ENCODE data around the gene CARS1. TPM values are rescaled to one million over a fixed set of nuclear protein-coding genes. Genes with fewer than 3 reads are reported as not detected.

The CARS1 gene
- total and polyA plus RNA-seq, 4 donors: 27.3 to 62.3 (median 37.7) TPM

- 95% methylated on average over 3 of the region's 3 CpGs for WGBS, 2 donors
- ATAC-seq (ENCODE audit: insufficient read depth, low FRiP score): no peak
- H3K4me3 ChIP-seq: no peak overlapping the region
- H3K9me3 ChIP-seq (ENCODE audit: control insufficient read depth in 4 of 4, insufficient read depth in 3 of 4, low read length in 3 of 4): no peaks in the 10 kb centered on the region
- no peak overlapping the region for H3K9ac ChIP-seq (ENCODE audit: insufficient read depth in 1 of 2, low read length in 2 of 2)
- H3K4me1 ChIP-seq (ENCODE audit: control insufficient read depth in 5 of 5, insufficient read depth in 5 of 5, low read length in 5 of 5): peaks cover 0 to 1% (median 0%) of the 10 kb centered on the region in 5 donors
- DNase-seq: no peak
- H3K36me3 ChIP-seq (ENCODE audit: control insufficient read depth in 4 of 4, insufficient read depth in 4 of 4, low read length in 4 of 4): peaks cover 50 to 72% (median 60%) of the 10 kb centered on the region in 4 donors
- H3K27me3 ChIP-seq (ENCODE audit: control insufficient read depth in 3 of 3, insufficient read depth in 3 of 3, low read length in 2 of 3): no peaks in the 10 kb centered on the region
- H3K27ac ChIP-seq (ENCODE audit: low read depth in 1 of 2, low read length in 1 of 2): no peak overlapping the region
- TF ChIP-seq CTCF (IDR thresholded peaks at IDR 0.05; ENCODE audit: control extremely low read depth, extremely low read depth): no peak
Measured at GRCh38 chr11:2974272-2974671, 83.0 kb downstream of the CARS1 start.

- no peak for TF ChIP-seq CTCF (IDR thresholded peaks at IDR 0.05; ENCODE audit: control extremely low read depth, extremely low read depth)
- ATAC-seq (ENCODE audit: insufficient read depth, low FRiP score): no peak
- 77 to 78% methylated on average over 6 of the region's 6 CpGs for WGBS, 2 donors
Measured at GRCh38 chr11:2968341-2968900, 88.8 kb downstream of the CARS1 start.

GRCh38 chr11:2964782-2965181 is 92.4 kb downstream of the CARS1 start:
- WGBS, 2 donors: 86 to 89% methylated on average over 4 of the region's 4 CpGs
- Histone ChIP-seq H3K27me3 (ENCODE audit: control insufficient read depth in 3 of 3, insufficient read depth in 3 of 3, low read length in 2 of 3) (no peaks in the 10 kb centered on the region), H3K27ac (ENCODE audit: low read depth in 1 of 2, low read length in 1 of 2) (no peak overlapping the region), H3K4me1 (ENCODE audit: control insufficient read depth in 5 of 5, insufficient read depth in 5 of 5, low read length in 5 of 5) (peaks cover 0 to 2% (median 0%) of the 10 kb centered on the region in 5 donors), H3K4me3 (no peak overlapping the region), H3K9ac (ENCODE audit: insufficient read depth in 1 of 2, low read length in 2 of 2) (no peak overlapping the region), H3K36me3 (ENCODE audit: control insufficient read depth in 4 of 4, insufficient read depth in 4 of 4, low read length in 4 of 4) (peaks cover 23 to 68% (median 59%) of the 10 kb centered on the region in 4 donors), H3K9me3 (ENCODE audit: control insufficient read depth in 4 of 4, insufficient read depth in 3 of 4, low read length in 3 of 4) (peaks cover 0 to 2% (median 0%) of the 10 kb centered on the region in 4 donors)
- DNase-seq: no peak
- TF ChIP-seq CTCF (IDR thresholded peaks at IDR 0.05; ENCODE audit: control extremely low read depth, extremely low read depth): no peak
- no peak for ATAC-seq (ENCODE audit: insufficient read depth, low FRiP score)

More at GRCh38 chr11:2968341-2968900, 88.8 kb downstream of the CARS1 start:
- Histone ChIP-seq H3K27me3 (ENCODE audit: control insufficient read depth in 3 of 3, insufficient read depth in 3 of 3, low read length in 2 of 3) (no peaks in the 10 kb centered on the region), H3K4me3 (no peak overlapping the region), H3K9me3 (ENCODE audit: control insufficient read depth in 4 of 4, insufficient read depth in 3 of 4, low read length in 3 of 4) (peaks cover 0 to 2% (median 0%) of the 10 kb centered on the region in 4 donors), H3K36me3 (ENCODE audit: control insufficient read depth in 4 of 4, insufficient read depth in 4 of 4, low read length in 4 of 4) (peaks cover 48 to 72% (median 61%) of the 10 kb centered on the region in 4 donors), H3K27ac (ENCODE audit: low read depth in 1 of 2, low read length in 1 of 2) (no peak overlapping the region), H3K9ac (ENCODE audit: insufficient read depth in 1 of 2, low read length in 2 of 2) (no peak overlapping the region), H3K4me1 (ENCODE audit: control insufficient read depth in 5 of 5, insufficient read depth in 5 of 5, low read length in 5 of 5) (peaks cover 0 to 2% (median 0%) of the 10 kb centered on the region in 5 donors)
- DNase-seq: no peak

Measured in lung (tissue), 12 donors.